ENCODE measurements around the gene GJB6. TPM values are rescaled to one million over a fixed set of nuclear protein-coding genes. Genes with fewer than 3 reads are reported as not detected.

The GJB6 gene
- total RNA-seq, 1 experiment from 2014 or later, result 0.84 TPM

DNA sequence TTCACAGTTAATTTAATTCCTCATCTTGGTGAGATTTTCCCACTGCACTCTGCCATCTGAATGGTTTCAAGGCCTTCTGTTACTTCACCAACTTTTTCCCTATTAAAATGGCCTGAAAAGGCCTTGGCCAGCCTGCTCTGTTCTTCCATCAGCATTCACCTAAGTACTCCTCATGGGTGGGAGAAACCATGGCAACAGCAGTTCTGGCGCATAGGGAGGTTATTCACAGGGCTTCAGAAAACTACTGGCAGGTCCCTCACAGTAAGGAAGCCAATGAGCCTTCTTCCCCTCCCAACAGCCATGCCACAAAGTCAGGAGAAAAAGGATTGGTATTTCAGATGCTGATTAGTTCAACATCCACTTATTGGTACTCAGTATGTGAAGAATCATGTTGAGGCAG is 22.2 kb downstream of the GJB6 start:
- Histone ChIP-seq H3K27ac (ENCODE audit: low read length) (no peak overlapping the region), H3K27me3 (ENCODE audit: low read length) (no peaks in the 10 kb centered on the region), H3K36me3 (ENCODE audit: low read depth, low read length) (no peaks in the 10 kb centered on the region), H3K9me2 (replicated peaks; ENCODE audit: low read length) (no peaks in the 10 kb centered on the region), H3K9ac (ENCODE audit: low read length) (no peak overlapping the region), H3K4me2 (ENCODE audit: low read length) (no peak overlapping the region), H2AFZ (ENCODE audit: low read length) (no peak overlapping the region), H3K79me2 (ENCODE audit: low read length) (no peaks in the 10 kb centered on the region), H4K20me1 (ENCODE audit: low read length) (no peaks in the 10 kb centered on the region), H3F3A (ENCODE audit: low read length, unreplicated experiment) (no peaks in the 10 kb centered on the region), H3K9me3 (ENCODE audit: low read length) (no peaks in the 10 kb centered on the region), H3K4me3 (ENCODE audit: low read length) (no peak overlapping the region), H3K4me1 (ENCODE audit: insufficient read depth, low read length) (no peaks in the 10 kb centered on the region)
- ATAC-seq, result no peak
- intact Hi-C loops (cut with micrococcal nuclease), result no loop called here
- no TSS peak for BruUV-seq (replicated peaks)
- no peak for DNase-seq
- TF ChIP-seq, protein P1, sequence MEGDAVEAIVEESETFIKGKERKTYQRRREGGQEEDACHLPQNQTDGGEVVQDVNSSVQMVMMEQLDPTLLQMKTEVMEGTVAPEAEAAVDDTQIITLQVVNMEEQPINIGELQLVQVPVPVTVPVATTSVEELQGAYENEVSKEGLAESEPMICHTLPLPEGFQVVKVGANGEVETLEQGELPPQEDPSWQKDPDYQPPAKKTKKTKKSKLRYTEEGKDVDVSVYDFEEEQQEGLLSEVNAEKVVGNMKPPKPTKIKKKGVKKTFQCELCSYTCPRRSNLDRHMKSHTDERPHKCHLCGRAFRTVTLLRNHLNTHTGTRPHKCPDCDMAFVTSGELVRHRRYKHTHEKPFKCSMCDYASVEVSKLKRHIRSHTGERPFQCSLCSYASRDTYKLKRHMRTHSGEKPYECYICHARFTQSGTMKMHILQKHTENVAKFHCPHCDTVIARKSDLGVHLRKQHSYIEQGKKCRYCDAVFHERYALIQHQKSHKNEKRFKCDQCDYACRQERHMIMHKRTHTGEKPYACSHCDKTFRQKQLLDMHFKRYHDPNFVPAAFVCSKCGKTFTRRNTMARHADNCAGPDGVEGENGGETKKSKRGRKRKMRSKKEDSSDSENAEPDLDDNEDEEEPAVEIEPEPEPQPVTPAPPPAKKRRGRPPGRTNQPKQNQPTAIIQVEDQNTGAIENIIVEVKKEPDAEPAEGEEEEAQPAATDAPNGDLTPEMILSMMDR (conservative IDR thresholded peaks at IDR 0.05; ENCODE audit: low read depth, low read length), result no peak
- TF ChIP-seq EZH2phosphoT487 (IDR thresholded peaks at IDR 0.05; ENCODE audit: borderline replicate concordance, low read length), result no peak
- no peak for TF ChIP-seq EZH2 (IDR thresholded peaks at IDR 0.05; ENCODE audit: low read length, unreplicated experiment)
- ChIA-PET CTCF (no interaction called here), POLR2A (ENCODE audit: unreplicated experiment) (no interaction called here)

DNA sequence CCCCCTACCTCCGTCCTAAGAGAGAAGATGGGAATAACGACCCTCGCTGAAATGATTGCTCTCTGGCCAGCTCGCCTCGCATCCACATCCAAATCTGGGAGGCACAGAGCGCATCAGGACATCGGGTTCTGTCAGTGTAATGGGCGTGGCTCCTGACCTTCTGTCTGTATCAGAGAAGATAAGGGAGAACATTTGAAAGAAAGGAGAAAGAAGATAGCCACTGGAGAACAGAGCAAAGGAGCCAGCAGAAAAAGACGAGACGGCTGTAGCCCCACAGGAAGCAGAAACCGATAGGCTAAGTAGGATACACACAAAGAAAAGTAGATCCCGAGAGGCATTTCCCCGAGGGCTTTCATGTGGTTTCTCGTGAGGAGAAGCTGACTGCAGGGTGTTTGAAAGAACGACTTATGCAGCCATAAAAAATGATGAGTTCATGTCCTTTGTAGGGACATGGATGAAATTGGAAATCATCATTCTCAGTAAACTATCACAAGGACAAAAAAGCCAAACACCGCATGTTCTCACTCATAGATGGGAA is 25.4 kb downstream of the GJB6 start:
- Histone ChIP-seq H3F3A (ENCODE audit: low read length, unreplicated experiment) (no peaks in the 10 kb centered on the region), H3K9me3 (ENCODE audit: low read length) (no peaks in the 10 kb centered on the region; the same call in 1 of the 2 replicates), H3K27ac (ENCODE audit: low read length) (no peak overlapping the region), H2AFZ (ENCODE audit: low read length) (no peak overlapping the region), H3K4me2 (ENCODE audit: low read length) (no peak overlapping the region), H3K9ac (ENCODE audit: low read length) (no peak overlapping the region), H3K4me1 (ENCODE audit: insufficient read depth, low read length) (no peaks in the 10 kb centered on the region), H3K27me3 (ENCODE audit: low read length) (no peaks in the 10 kb centered on the region), H3K79me2 (ENCODE audit: low read length) (no peaks in the 10 kb centered on the region), H3K4me3 (ENCODE audit: low read length) (no peak overlapping the region), H3K9me2 (replicated peaks; ENCODE audit: low read length) (no peaks in the 10 kb centered on the region), H3K36me3 (ENCODE audit: low read depth, low read length) (no peaks in the 10 kb centered on the region), H4K20me1 (ENCODE audit: low read length) (no peaks in the 10 kb centered on the region)
- ChIA-PET CTCF (no interaction called here), POLR2A (ENCODE audit: unreplicated experiment) (no interaction called here)
- ATAC-seq (no peak), DNase-seq (no peak)
- BruUV-seq (replicated peaks), result no TSS peak
- intact Hi-C loops (cut with micrococcal nuclease), result no loop called here
- TF ChIP-seq EZH2phosphoT487 (IDR thresholded peaks at IDR 0.05; ENCODE audit: borderline replicate concordance, low read length) (no peak), EZH2 (IDR thresholded peaks at IDR 0.05; ENCODE audit: low read length, unreplicated experiment) (no peak)
- TF ChIP-seq, protein P1 (conservative IDR thresholded peaks at IDR 0.05; ENCODE audit: low read depth, low read length), result no peak

DNA sequence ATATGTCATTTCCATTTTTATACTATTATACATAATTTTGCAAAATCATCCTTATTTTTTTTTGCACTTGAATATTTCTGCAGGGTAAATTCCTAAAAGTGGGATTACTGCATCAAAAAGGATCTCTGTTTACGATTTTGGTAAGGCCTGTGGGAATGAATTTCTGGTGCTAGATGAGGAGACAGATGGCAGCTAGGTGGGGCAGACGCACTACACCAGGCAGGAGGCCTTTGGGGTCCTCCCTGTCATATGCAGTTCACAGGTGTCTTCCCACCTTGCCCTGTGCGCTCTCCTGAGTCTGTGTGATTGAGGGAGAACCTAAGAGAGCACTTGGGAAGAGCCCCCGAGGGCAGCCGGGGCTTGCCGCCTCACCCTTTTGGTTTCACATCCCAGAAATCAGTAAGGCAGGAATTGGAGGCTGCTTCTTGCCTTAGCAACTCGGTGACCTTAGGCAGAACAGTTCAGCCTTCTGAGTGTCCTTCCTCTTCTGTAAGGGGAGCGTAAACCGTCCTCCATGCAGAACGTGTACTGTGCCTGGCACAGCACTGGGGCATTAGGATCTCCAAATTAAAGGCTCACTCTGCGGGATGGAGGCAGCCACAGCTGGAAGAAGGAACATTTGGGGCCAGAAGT is 25.9 kb downstream of the GJB6 start:
- Histone ChIP-seq H3K27me3 (ENCODE audit: low read length) (no peaks in the 10 kb centered on the region), H3K36me3 (ENCODE audit: low read depth, low read length) (no peaks in the 10 kb centered on the region), H3K9ac (ENCODE audit: low read length) (no peak overlapping the region), H3K4me3 (ENCODE audit: low read length) (no peak overlapping the region), H3K4me1 (ENCODE audit: insufficient read depth, low read length) (no peaks in the 10 kb centered on the region), H2AFZ (ENCODE audit: low read length) (no peak overlapping the region), H3F3A (ENCODE audit: low read length, unreplicated experiment) (no peaks in the 10 kb centered on the region), H3K27ac (ENCODE audit: low read length) (no peak overlapping the region), H3K4me2 (ENCODE audit: low read length) (no peak overlapping the region), H4K20me1 (ENCODE audit: low read length) (no peaks in the 10 kb centered on the region), H3K9me2 (replicated peaks; ENCODE audit: low read length) (no peaks in the 10 kb centered on the region), H3K9me3 (ENCODE audit: low read length) (no peaks in the 10 kb centered on the region; the same call in 1 of the 2 replicates), H3K79me2 (ENCODE audit: low read length) (no peaks in the 10 kb centered on the region)
- ChIA-PET POLR2A (ENCODE audit: unreplicated experiment) (no interaction called here), CTCF (no interaction called here)
- DNase-seq, result no peak
- BruUV-seq (replicated peaks), result no TSS peak
- intact Hi-C loops (cut with micrococcal nuclease), result no loop called here
- TF ChIP-seq EZH2phosphoT487 (IDR thresholded peaks at IDR 0.05; ENCODE audit: borderline replicate concordance, low read length) (no peak), EZH2 (IDR thresholded peaks at IDR 0.05; ENCODE audit: low read length, unreplicated experiment) (no peak)
- TF ChIP-seq, protein P1 (conservative IDR thresholded peaks at IDR 0.05; ENCODE audit: low read depth, low read length), result no peak
- no peak for ATAC-seq
